Measurements from ENCODE around the gene DLK1.

DNA sequence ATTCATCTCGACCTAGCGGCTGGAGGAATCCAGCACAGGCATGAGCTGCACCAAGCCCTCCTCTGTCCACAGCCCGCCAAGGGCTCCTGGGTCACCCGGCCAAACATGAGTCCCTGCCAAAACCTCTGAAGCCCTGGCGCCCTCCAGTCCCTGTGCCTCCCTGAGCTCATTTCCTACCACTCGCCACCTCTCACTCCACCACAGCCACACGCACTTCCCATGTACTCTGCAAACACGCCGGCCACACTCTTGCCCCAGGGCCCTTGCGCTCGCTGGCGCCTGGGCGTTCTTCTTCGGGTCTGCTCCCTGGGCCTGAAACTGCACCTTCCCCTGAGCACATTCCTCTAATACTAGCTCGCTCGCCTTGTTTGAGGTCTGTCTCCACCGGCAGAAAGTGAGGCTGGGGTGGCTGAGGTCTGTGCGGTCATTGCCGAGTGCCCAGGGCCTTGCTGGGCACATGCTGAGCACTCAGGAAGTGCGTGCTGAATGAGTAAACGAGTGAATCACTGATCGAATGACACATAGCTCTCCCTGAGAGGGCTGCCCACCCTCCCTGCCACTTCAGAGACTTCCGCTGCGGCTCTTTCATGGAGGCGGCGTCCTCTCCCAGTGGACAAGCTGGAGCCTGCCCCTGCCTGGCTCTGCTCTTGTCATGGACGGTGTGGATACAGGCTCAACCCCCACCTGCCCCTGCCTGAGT is 33.7 kb upstream of the DLK1 start:
- no peak for TF ChIP-seq CTCF (IDR thresholded peaks at IDR 0.05)
- no peak for TF ChIP-seq EP300 (IDR thresholded peaks at IDR 0.05)
- TF ChIP-seq POLR2AphosphoS5 (IDR thresholded peaks at IDR 0.05), result no peak
- no peak for TF ChIP-seq POLR2A (IDR thresholded peaks at IDR 0.05)
